Astrocyte (in vitro differentiated cells and primary cell): Measurements from ENCODE around the gene MYO1A. TPM values are rescaled to one million over a fixed set of nuclear protein-coding genes. Genes with fewer than 3 reads are reported as not detected.
A peak's percentile ranks its signal among the peaks of the same experiment; 100 is the strongest.

ENCODE experiments used
- DNase-seq: peaks from one replicate; pipeline ENCODE4 v3.0.0-alpha.2; 2010; ENCODE audit warnings: low read depth
- FAIRE-seq: peaks from 2 replicates; lab custom pipeline; 2011; peaks lifted over from hg19 to GRCh38; lab: Jason Lieb, UNC
- H2AFZ ChIP-seq: 2 replicates; pipeline ENCODE4 v1.6.0; 2012; ENCODE audit warnings: low read depth, low read length, inconsistent platforms
- H3K27ac ChIP-seq: 2 replicates; pipeline ENCODE4 v1.5.1; 2011; ENCODE audit warnings: low read depth, low read length, inconsistent platforms
- H3K27me3 ChIP-seq: 2 replicates; pipeline ENCODE4 v1.6.0; 2011; ENCODE audit warnings: low read length, inconsistent platforms; ENCODE audit not compliant: insufficient read depth
- H3K36me3 ChIP-seq: 2 replicates; pipeline ENCODE4 v1.5.1; 2011; ENCODE audit warnings: low read length, inconsistent platforms; ENCODE audit not compliant: insufficient read depth
- H3K4me1 ChIP-seq: 2 replicates; pipeline ENCODE4 v1.5.1; 2011; ENCODE audit warnings: low read length, inconsistent platforms; ENCODE audit not compliant: insufficient read depth
- H3K4me2 ChIP-seq: 2 replicates; pipeline ENCODE4 v1.6.0; 2012; ENCODE audit warnings: low read length, inconsistent platforms
- H3K4me3 ChIP-seq: 2 replicates; pipeline ENCODE4 v1.5.1; 2011; ENCODE audit warnings: low read depth, mild to moderate bottlenecking, low read length, inconsistent platforms; ENCODE audit not compliant: insufficient read depth
- H3K79me2 ChIP-seq: 2 replicates; pipeline ENCODE4 v1.6.0; 2012; ENCODE audit warnings: mild to moderate bottlenecking, low read length, inconsistent platforms; ENCODE audit not compliant: insufficient read depth
- H3K9ac ChIP-seq: 2 replicates; pipeline ENCODE4 v1.6.0; 2012; ENCODE audit warnings: mild to moderate bottlenecking, low read length, inconsistent platforms
- H3K9me3 ChIP-seq: 2 replicates; pipeline ENCODE4 v1.5.1; 2012; ENCODE audit warnings: low read depth, mild to moderate bottlenecking, low read length, inconsistent platforms; ENCODE audit not compliant: insufficient read depth
- H4K20me1 ChIP-seq: 2 replicates; pipeline ENCODE4 v1.6.0; 2012; ENCODE audit warnings: low read length, inconsistent platforms; ENCODE audit not compliant: insufficient read depth
- H3K27ac Mint-ChIP-seq: one replicate; pipeline ENCODE4 v1.8.0; 2021; ENCODE audit warnings: mild to moderate bottlenecking, mixed read lengths; ENCODE audit not compliant: unreplicated experiment
- H3K27me3 Mint-ChIP-seq: one replicate; pipeline ENCODE4 v1.8.0; 2021; ENCODE audit warnings: low read depth, mixed read lengths; ENCODE audit not compliant: unreplicated experiment
- H3K36me3 Mint-ChIP-seq: one replicate; pipeline ENCODE4 v1.8.0; 2021; ENCODE audit warnings: low read depth, mixed read lengths; ENCODE audit not compliant: unreplicated experiment
- H3K4me1 Mint-ChIP-seq: one replicate; pipeline ENCODE4 v1.8.0; 2021; ENCODE audit warnings: low read depth, mixed read lengths; ENCODE audit not compliant: unreplicated experiment
- H3K4me3 Mint-ChIP-seq: one replicate; pipeline ENCODE4 v1.8.0; 2021; ENCODE audit warnings: mild to moderate bottlenecking, moderate library complexity, mixed read lengths; ENCODE audit not compliant: unreplicated experiment
- H3K9me3 Mint-ChIP-seq: one replicate; pipeline ENCODE4 v1.8.0; 2021; ENCODE audit warnings: mild to moderate bottlenecking, mixed read lengths; ENCODE audit not compliant: unreplicated experiment
- CTCF ChIP-seq: IDR thresholded peaks from 2 replicates; pipeline ENCODE4 v1.5.1; 2011; ENCODE audit warnings: low read depth, mild to moderate bottlenecking, inconsistent platforms, low read length, moderate library complexity; ENCODE audit not compliant: insufficient read depth
- EZH2 ChIP-seq: IDR thresholded peaks from 2 replicates; pipeline ENCODE4 v1.6.1; 2012; ENCODE audit warnings: mild to moderate bottlenecking, low read length, inconsistent platforms; ENCODE audit not compliant: insufficient read depth
- total RNA-seq: library from RNA; stranded (reverse); gene quantifications from 2 replicates; pipeline ENCODE4 v1.2.1, GENCODE V29; 2021

The MYO1A gene
- total RNA-seq, 1 donor from 2014 or later: 0.34 TPM

DNA sequence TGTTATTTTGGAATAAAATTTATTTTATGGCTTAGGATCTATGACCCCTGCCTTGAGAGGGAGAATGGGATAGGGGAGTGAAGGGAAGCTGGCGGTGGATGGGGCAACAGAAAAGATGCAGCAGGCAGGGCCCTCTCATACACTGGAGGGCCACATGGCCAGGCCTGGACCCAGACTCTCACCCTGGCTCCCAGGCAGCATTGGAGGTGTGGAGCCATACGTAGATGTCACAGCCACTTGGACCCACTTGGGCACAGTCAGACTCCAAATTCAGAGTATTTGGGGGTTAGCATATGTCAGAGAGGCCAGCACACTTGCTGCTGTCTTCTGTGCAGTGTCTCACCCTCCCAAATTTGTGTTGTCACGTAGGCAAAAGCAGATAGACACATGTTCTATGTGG, 45.5 kb upstream of the MYO1A start:
- no peak overlapping the region for H3K4me3 Mint-ChIP-seq
- Histone ChIP-seq H3K27ac (no peak overlapping the region), H4K20me1 (peaks cover 49% of the 10 kb centered on the region), H3K9ac (no peak overlapping the region), H3K36me3 (peaks cover 28% of the 10 kb centered on the region), H3K9me3 (no peaks in the 10 kb centered on the region), H3K4me1 (peaks cover 47% of the 10 kb centered on the region), H3K27me3 (no peaks in the 10 kb centered on the region), H2AFZ (no peak overlapping the region), H3K4me3 (no peak overlapping the region), H3K79me2 (peaks cover 38% of the 10 kb centered on the region), H3K4me2 (no peak overlapping the region)
- peaks cover 45% of the 10 kb centered on the region for H3K4me1 Mint-ChIP-seq
- TF ChIP-seq CTCF: no peak
- TF ChIP-seq EZH2: no peak
- peaks cover 25% of the 10 kb centered on the region for H3K36me3 Mint-ChIP-seq
- no peaks in the 10 kb centered on the region for H3K27me3 Mint-ChIP-seq
- H3K9me3 Mint-ChIP-seq: no peaks in the 10 kb centered on the region
- DNase-seq (no peak), FAIRE-seq (no peak)
- H3K27ac Mint-ChIP-seq: peak overlapping the region; percentile 72

GRCh38 chr12:57094208-57095160, 44.6 kb upstream of the MYO1A start:
- peak overlapping the region; percentile 74 for H3K4me3 Mint-ChIP-seq
- DNase-seq: no peak

More at GRCh38 chr12:57094208-57095160, 44.6 kb upstream of the MYO1A start:
- Histone ChIP-seq H3K9me3 (no peaks in the 10 kb centered on the region), H3K27ac (peak overlapping the region; percentile 76), H3K27me3 (no peaks in the 10 kb centered on the region), H3K4me1 (peaks cover 48% of the 10 kb centered on the region), H3K36me3 (peaks cover 28% of the 10 kb centered on the region), H3K4me2 (peak overlapping the region; percentile 85), H3K9ac (peak overlapping the region; percentile 60), H4K20me1 (peaks cover 57% of the 10 kb centered on the region), H2AFZ (no peak overlapping the region), H3K4me3 (no peak overlapping the region), H3K79me2 (peaks cover 48% of the 10 kb centered on the region)
- H3K27ac Mint-ChIP-seq: peak overlapping the region; percentile 80
- TF ChIP-seq CTCF: no peak
- no peak for TF ChIP-seq EZH2
- H3K4me1 Mint-ChIP-seq: peaks cover 45% of the 10 kb centered on the region
- no peak for FAIRE-seq
- H3K27me3 Mint-ChIP-seq: no peaks in the 10 kb centered on the region
- no peaks in the 10 kb centered on the region for H3K9me3 Mint-ChIP-seq
- H3K36me3 Mint-ChIP-seq: peaks cover 22% of the 10 kb centered on the region
